Measurements from ENCODE around the gene FBXO10. TPM values are rescaled to one million over a fixed set of nuclear protein-coding genes. Genes with fewer than 3 reads are reported as not detected.

The FBXO10 gene
- total and polyA plus RNA-seq, 2 of the 8 experiments (the other 6 are each of a cell fraction or from before 2014, with no cell fraction given): 13.1 to 13.9 TPM

- no peak overlapping the region for H4K8ac ChIP-seq (ENCODE audit: extremely low read depth, insufficient read depth, low read length)
- no peak overlapping the region for H3K23ac ChIP-seq (ENCODE audit: insufficient read length)
- H3K56ac ChIP-seq (replicated peaks; ENCODE audit: insufficient read length, low read depth, low read length): no peak overlapping the region
- no peaks in the 10 kb centered on the region for H3K4me1 ChIP-seq (replicated peaks in 1 of 4; ENCODE audit: control insufficient read depth in 3 of 4, insufficient read depth in 4 of 4, low read length in 3 of 4)
- H3K9me3 ChIP-seq (ENCODE audit: insufficient read depth in 2 of 2, low read depth in 1 of 2, low read length in 1 of 2): no peaks in the 10 kb centered on the region
- peaks cover 33 to 85% (median 68%) of the 10 kb centered on the region in 4 experiments for H3K36me3 ChIP-seq (ENCODE audit: control insufficient read depth in 2 of 4, insufficient read depth in 4 of 4, low read length in 3 of 4)
- H3K14ac ChIP-seq (ENCODE audit: insufficient read length): no peak overlapping the region
- no peak overlapping the region for H2BK15ac ChIP-seq (ENCODE audit: low read length)
- H2BK5ac ChIP-seq (ENCODE audit: low read depth, low read length): no peak overlapping the region
- no peaks in the 10 kb centered on the region for H3K23me2 ChIP-seq (ENCODE audit: low read depth, low read length)
- no peaks in the 10 kb centered on the region for H3K79me2 ChIP-seq (ENCODE audit: control insufficient read depth in 1 of 2, insufficient read depth in 2 of 2, low read length in 2 of 2)
- H2BK12ac ChIP-seq (ENCODE audit: low read depth, low read length): no peak overlapping the region
- no peak overlapping the region for H3K18ac ChIP-seq (ENCODE audit: extremely low read depth, low read length)
- no peaks in the 10 kb centered on the region; the same call in 1 of the 2 replicates for H3K79me1 ChIP-seq (ENCODE audit: low read depth, low read length)
- no peak overlapping the region for H2BK20ac ChIP-seq (ENCODE audit: low read length)
- FAIRE-seq (no peak), DNase-seq (ENCODE audit: low read depth in 1 of 2, low spot score in 2 of 2) (no peak)
- no peak overlapping the region for H3K4me3 ChIP-seq (ENCODE audit: extremely low read depth in 1 of 4, insufficient read depth in 2 of 4, low read depth in 3 of 4, low read length in 4 of 4)
- H2AK5ac ChIP-seq (ENCODE audit: low read depth, low read length): no peak overlapping the region
- no peak overlapping the region for H2AFZ ChIP-seq (ENCODE audit: low read length)
- ChIA-PET POLR2A (ENCODE audit: partially characterized antibody) (interaction anchor here (0.8 to 1.7 kb wide), 5 partner anchors 10 to 59 kb away, joined by 3 to 8 read pairs (median 6); partner anchors contain the start of gene POLR1E), CTCF (ENCODE audit: partially characterized antibody) (interaction anchor here (1.3 to 2.3 kb wide), 3 partner anchors 10 to 19 kb away, joined by 4 to 13 read pairs (median 5); no protein-coding TSS in a partner anchor)
- no peak overlapping the region for H3K27ac ChIP-seq (ENCODE audit: low read depth, low read length)
- H2BK120ac ChIP-seq (replicated peaks; ENCODE audit: low read depth, low read length): no peak overlapping the region
- no peak overlapping the region for H3K4ac ChIP-seq (replicated peaks; ENCODE audit: insufficient read length, low read depth, low read length)
- no peaks in the 10 kb centered on the region for H3K27me3 ChIP-seq (replicated peaks in 1 of 4; ENCODE audit: control insufficient read depth in 3 of 4, extremely low read depth in 1 of 4, insufficient read depth in 3 of 4, low read length in 3 of 4)
- H4K5ac ChIP-seq (ENCODE audit: insufficient read length, low read depth, low read length): no peak overlapping the region
- H4K20me1 ChIP-seq (replicated peaks in 1 of 2; ENCODE audit: control insufficient read depth in 1 of 2, insufficient read depth in 2 of 2, low read length in 2 of 2): peaks cover 6% of the 10 kb centered on the region in 2 experiments
- H3K9ac ChIP-seq (replicated peaks in 1 of 4; ENCODE audit: extremely low read depth in 1 of 4, low read depth in 3 of 4, low read length in 3 of 4): no peak overlapping the region
- 68% methylated on average over 3 of the region's 3 CpGs; no CpG with 5 or more reads in 1 of the 2 experiments for WGBS, 2 experiments (ENCODE audit: extremely low coverage in 1 of 2, insufficient coverage in 1 of 2, insufficient read length in 1 of 2, insufficient replicate concordance in 2 of 2, low coverage in 1 of 2, low lambda C conversion rate in 2 of 2, missing lambda C conversion rate in 1 of 2)
- no peak overlapping the region for H3K4me2 ChIP-seq (ENCODE audit: insufficient read depth in 1 of 2, low read depth in 2 of 2, low read length in 2 of 2)
- no peak overlapping the region for H4K91ac ChIP-seq (replicated peaks; ENCODE audit: insufficient read length, low read length)
- TF ChIP-seq E2F6 (IDR thresholded peaks at IDR 0.05) (no peak), GTF2F1 (IDR thresholded peaks at IDR 0.05; ENCODE audit: borderline replicate concordance, low read depth, low read length) (no peak), SUZ12 (IDR thresholded peaks at IDR 0.05; ENCODE audit: low read length) (no peak), SP2 (IDR thresholded peaks at IDR 0.05; ENCODE audit: low read length) (no peak), RXRA (IDR thresholded peaks at IDR 0.05; ENCODE audit: insufficient read depth, low read depth, low read length) (no peak), USF2 (IDR thresholded peaks at IDR 0.05; ENCODE audit: low read length) (no peak), NANOG (IDR thresholded peaks at IDR 0.05; ENCODE audit: insufficient read depth, low read depth, low read length, poor library complexity, severe bottlenecking) (no peak), KDM5A (IDR thresholded peaks at IDR 0.05; ENCODE audit: low read length) (no peak), NRF1 (IDR thresholded peaks at IDR 0.05; ENCODE audit: low read depth, low read length) (no peak), ASH2L (IDR thresholded peaks at IDR 0.05; ENCODE audit: low read length) (no peak), EP300 (IDR thresholded peaks at IDR 0.05; ENCODE audit: borderline replicate concordance in 1 of 2, low read depth in 2 of 2, low read length in 2 of 2) (no peak), POU5F1 (IDR thresholded peaks at IDR 0.05; ENCODE audit: low read depth, low read length) (no peak)
These were observed 77.7 kb downstream of the FBXO10 start for GRCh38 chr9:37498457-37498856.
